ENCODE measurements around the gene ADGB.

Gene ADGB

GRCh38 chr6:146719387-146719786, 120.6 kb downstream of the ADGB start:
- DNase-seq: no peak
- Mint-ChIP-seq H3K27me3 (ENCODE audit: low read depth, poor library complexity) (peaks cover 3% of the 10 kb centered on the region), H3K4me3 (no peak overlapping the region), H3K36me3 (ENCODE audit: low read depth) (no peaks in the 10 kb centered on the region), H3K9me3 (no peaks in the 10 kb centered on the region), H3K27ac (no peak overlapping the region), H3K4me1 (no peaks in the 10 kb centered on the region)
- TF ChIP-seq, protein P1, sequence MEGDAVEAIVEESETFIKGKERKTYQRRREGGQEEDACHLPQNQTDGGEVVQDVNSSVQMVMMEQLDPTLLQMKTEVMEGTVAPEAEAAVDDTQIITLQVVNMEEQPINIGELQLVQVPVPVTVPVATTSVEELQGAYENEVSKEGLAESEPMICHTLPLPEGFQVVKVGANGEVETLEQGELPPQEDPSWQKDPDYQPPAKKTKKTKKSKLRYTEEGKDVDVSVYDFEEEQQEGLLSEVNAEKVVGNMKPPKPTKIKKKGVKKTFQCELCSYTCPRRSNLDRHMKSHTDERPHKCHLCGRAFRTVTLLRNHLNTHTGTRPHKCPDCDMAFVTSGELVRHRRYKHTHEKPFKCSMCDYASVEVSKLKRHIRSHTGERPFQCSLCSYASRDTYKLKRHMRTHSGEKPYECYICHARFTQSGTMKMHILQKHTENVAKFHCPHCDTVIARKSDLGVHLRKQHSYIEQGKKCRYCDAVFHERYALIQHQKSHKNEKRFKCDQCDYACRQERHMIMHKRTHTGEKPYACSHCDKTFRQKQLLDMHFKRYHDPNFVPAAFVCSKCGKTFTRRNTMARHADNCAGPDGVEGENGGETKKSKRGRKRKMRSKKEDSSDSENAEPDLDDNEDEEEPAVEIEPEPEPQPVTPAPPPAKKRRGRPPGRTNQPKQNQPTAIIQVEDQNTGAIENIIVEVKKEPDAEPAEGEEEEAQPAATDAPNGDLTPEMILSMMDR (IDR thresholded peaks at IDR 0.05): no peak

DNA sequence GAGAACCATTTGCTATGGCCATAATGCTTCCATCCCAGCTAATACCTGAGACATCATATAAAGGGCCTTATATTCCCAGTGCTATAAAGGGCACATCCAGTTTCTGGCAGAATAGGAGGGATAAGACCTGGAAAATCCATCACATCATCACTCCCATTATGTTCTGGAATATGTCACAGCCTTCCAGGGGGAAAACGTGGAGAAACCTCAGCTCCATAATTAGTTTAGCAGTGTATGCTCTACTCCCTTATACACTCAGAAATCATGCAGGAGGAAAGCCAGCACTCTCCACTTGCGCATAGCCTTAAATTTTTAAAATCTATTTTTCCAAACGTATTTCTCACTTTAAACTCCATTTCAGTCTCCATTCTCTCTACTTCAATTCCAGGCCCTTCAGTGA, 140.9 kb downstream of the ADGB start:
- Mint-ChIP-seq H3K9me3 (no peaks in the 10 kb centered on the region), H3K27ac (peak overlapping the region; percentile 15), H3K4me3 (no peak overlapping the region), H3K4me1 (no peaks in the 10 kb centered on the region), H3K27me3 (ENCODE audit: low read depth, poor library complexity) (no peaks in the 10 kb centered on the region), H3K36me3 (ENCODE audit: low read depth) (no peaks in the 10 kb centered on the region)
- TF ChIP-seq, protein P1 (IDR thresholded peaks at IDR 0.05): no peak
- DNase-seq: no peak

DNA sequence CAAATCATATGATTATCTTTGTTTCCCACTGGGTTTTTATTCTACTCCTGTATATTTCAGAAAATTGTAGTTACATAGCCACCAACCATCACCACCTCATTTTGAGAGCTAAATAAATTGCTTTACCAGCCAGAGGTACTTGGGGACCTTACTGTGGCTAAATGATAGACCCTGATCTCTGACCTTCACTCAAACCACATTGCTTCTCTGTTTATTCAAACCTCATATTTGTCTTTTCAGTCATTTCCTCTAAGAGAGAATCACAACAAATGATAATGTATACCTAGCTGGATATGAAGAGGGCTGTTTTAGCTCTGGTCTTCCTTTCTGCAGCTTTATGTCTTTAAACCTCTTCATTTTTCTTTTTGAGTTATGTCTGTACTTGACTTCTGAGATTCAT, 142.8 kb downstream of the ADGB start:
- Mint-ChIP-seq H3K36me3 (ENCODE audit: low read depth) (no peaks in the 10 kb centered on the region), H3K27ac (no peak overlapping the region), H3K27me3 (ENCODE audit: low read depth, poor library complexity) (no peaks in the 10 kb centered on the region), H3K9me3 (no peaks in the 10 kb centered on the region), H3K4me1 (no peaks in the 10 kb centered on the region), H3K4me3 (no peak overlapping the region)
- DNase-seq: no peak
- TF ChIP-seq, protein P1 (IDR thresholded peaks at IDR 0.05): no peak

- Mint-ChIP-seq H3K4me1 (no peaks in the 10 kb centered on the region), H3K36me3 (ENCODE audit: low read depth) (no peaks in the 10 kb centered on the region), H3K27me3 (ENCODE audit: low read depth, poor library complexity) (peaks cover 8% of the 10 kb centered on the region), H3K9me3 (peaks cover 3% of the 10 kb centered on the region), H3K4me3 (no peak overlapping the region), H3K27ac (no peak overlapping the region)
- no peak for DNase-seq
- TF ChIP-seq, protein P1 (IDR thresholded peaks at IDR 0.05): no peak
Measured at GRCh38 chr6:146753306-146753705, 154.5 kb downstream of the ADGB start.

GRCh38 chr6:146767632-146768031, 168.9 kb downstream of the ADGB start:
- no peaks in the 10 kb centered on the region for H3K4me1 Mint-ChIP-seq
- no peaks in the 10 kb centered on the region for H3K9me3 Mint-ChIP-seq
- no peaks in the 10 kb centered on the region for H3K36me3 Mint-ChIP-seq (ENCODE audit: low read depth)
- H3K27ac Mint-ChIP-seq: no peak overlapping the region
- peaks cover 6% of the 10 kb centered on the region for H3K27me3 Mint-ChIP-seq (ENCODE audit: low read depth, poor library complexity)
- DNase-seq: no peak
- TF ChIP-seq, protein P1 (IDR thresholded peaks at IDR 0.05): no peak
- no peak overlapping the region for H3K4me3 Mint-ChIP-seq

DNA sequence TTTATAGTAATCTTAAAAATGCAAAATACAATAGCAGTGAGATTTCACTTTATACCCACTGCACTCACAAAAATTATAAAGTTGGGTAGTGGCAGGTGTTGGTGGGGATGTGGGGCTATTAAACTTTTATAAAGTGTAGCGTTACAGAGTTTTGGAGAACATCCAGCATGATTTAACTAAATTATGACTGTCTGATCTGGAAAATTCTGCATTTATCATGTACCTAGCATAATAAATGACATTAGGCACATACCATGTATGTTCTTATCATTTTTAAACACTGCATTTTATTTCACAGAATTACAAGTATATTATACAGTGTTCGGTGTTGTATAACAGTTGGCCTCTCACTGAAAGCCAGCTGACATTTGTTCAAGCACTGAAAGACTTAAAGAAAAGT, 169.9 kb downstream of the ADGB start:
- TF ChIP-seq, protein P1 (IDR thresholded peaks at IDR 0.05): no peak
- Mint-ChIP-seq H3K4me1 (no peaks in the 10 kb centered on the region), H3K4me3 (no peak overlapping the region), H3K27ac (no peak overlapping the region), H3K27me3 (ENCODE audit: low read depth, poor library complexity) (peaks cover 6% of the 10 kb centered on the region), H3K36me3 (ENCODE audit: low read depth) (no peaks in the 10 kb centered on the region), H3K9me3 (no peaks in the 10 kb centered on the region)
- DNase-seq: no peak

Measured in nephron progenitor cell (in vitro differentiated cells).